CD4-positive, alpha-beta T cell (primary cell): Measurements from ENCODE around the gene ZBBX. TPM values are rescaled to one million over a fixed set of nuclear protein-coding genes. Genes with fewer than 3 reads are reported as not detected.

Experiments used
- ATAC-seq: fragments of 200-7000 bp; cut with Tn5 transposase; one replicate; pipeline ENCODE4 v1.10.0; 2022; ENCODE audit warnings: mild to moderate bottlenecking; ENCODE audit not compliant: poor library complexity
- CTCF ChIA-PET: fragments of 350-600 bp; sonication (Branson Sonifier 250); formaldehyde crosslinking; loops from one replicate; lab custom pipeline; 2021; ENCODE audit warnings: antibody characterized with exemption, inconsistent platforms; lab: Charles Lee
- POLR2A ChIA-PET: fragments of 350-600 bp; sonication (Branson Sonifier 250); formaldehyde crosslinking; loops from one replicate; lab custom pipeline; 2021; ENCODE audit warnings: antibody characterized with exemption, inconsistent platforms; lab: Charles Lee
- DNase-seq, 14 experiments: peaks; one replicate each; pipeline ENCODE4 v3.0.0-alpha.2; 2013 to 2020; ENCODE audit warnings: mixed read lengths in 2 of 14
- H3K27ac ChIP-seq, 2 donors: one replicate each; pipeline versions ENCODE4 v1.5.1 to v1.7.0; 2013; ENCODE audit warnings: low read length in 2 of 2, low read depth in 1 of 2, mild to moderate bottlenecking in 1 of 2
- H3K27me3 ChIP-seq, 2 experiments: 1 replicate in 1 of 2; 2 replicates in 1 of 2; pipeline versions ENCODE4 v1.6.1 to v1.7.0; 2013; ENCODE audit warnings: low read length in 2 of 2, control low read depth in 1 of 2, mild to moderate bottlenecking in 1 of 2, moderate library complexity in 1 of 2; ENCODE audit not compliant: insufficient read depth in 2 of 2, control insufficient read depth in 1 of 2
- H3K36me3 ChIP-seq: one replicate; pipeline ENCODE4 v1.6.1; 2013; ENCODE audit warnings: low read length, control low read depth; ENCODE audit not compliant: insufficient read depth
- H3K4me1 ChIP-seq: one replicate; pipeline ENCODE4 v1.6.1; 2013; ENCODE audit warnings: low read length, control low read depth; ENCODE audit not compliant: insufficient read depth
- H3K4me3 ChIP-seq: one replicate; pipeline ENCODE4 v1.5.1; 2013; ENCODE audit warnings: mild to moderate bottlenecking, low read length, moderate library complexity
- H3K9me3 ChIP-seq, 2 experiments: 1 replicate in 1 of 2; 2 replicates in 1 of 2; pipeline versions ENCODE4 v1.6.1 to v1.7.0; 2013; ENCODE audit warnings: low read length in 2 of 2, mild to moderate bottlenecking in 2 of 2, control low read depth in 1 of 2, moderate library complexity in 1 of 2; ENCODE audit not compliant: control insufficient read depth in 1 of 2, insufficient read depth in 1 of 2
- H3K27ac Mint-ChIP-seq: one replicate; pipeline ENCODE4 v1.8.0; 2020; ENCODE audit warnings: mixed read lengths
- H3K27me3 Mint-ChIP-seq: one replicate; pipeline ENCODE4 v1.8.0; 2021; ENCODE audit warnings: mixed read lengths
- H3K36me3 Mint-ChIP-seq: one replicate; pipeline ENCODE4 v1.8.0; 2021; ENCODE audit warnings: low read depth, mixed read lengths
- H3K4me1 Mint-ChIP-seq: one replicate; pipeline ENCODE4 v1.8.0; 2021; ENCODE audit warnings: low read depth, mixed read lengths
- H3K4me3 Mint-ChIP-seq: one replicate; pipeline ENCODE4 v1.8.0; 2020; ENCODE audit warnings: mild to moderate bottlenecking, mixed read lengths
- H3K9me3 Mint-ChIP-seq: one replicate; pipeline ENCODE4 v1.8.0; 2020; ENCODE audit warnings: mixed read lengths
- CTCF ChIP-seq: fragments of 200-600 bp; IDR thresholded peaks from one replicate; pipeline ENCODE4 v1.8.0; 2022; ENCODE audit warnings: antibody characterized with exemption, mild to moderate bottlenecking
- intact Hi-C, 2 experiments: fragments of 100-400 bp; cut with DNase I in 1 of 2; cut with micrococcal nuclease in 1 of 2; formaldehyde crosslinking; loops; one replicate each; pipeline versions ENCODE4 v1.15.1 to v1.9.0; 2023 to 2025; cut with DNase I, micrococcal nuclease
- total RNA-seq, 174 experiments: library from RNA in 2 of 174; stranded (reverse) in 2 of 174; gene quantifications; one replicate each; pipeline ENCODE4 v1.2.3 and lab custom pipeline; 2021 to 2026

Gene ZBBX
- total RNA-seq, 2 experiments from 2014 or later = not detected

DNA sequence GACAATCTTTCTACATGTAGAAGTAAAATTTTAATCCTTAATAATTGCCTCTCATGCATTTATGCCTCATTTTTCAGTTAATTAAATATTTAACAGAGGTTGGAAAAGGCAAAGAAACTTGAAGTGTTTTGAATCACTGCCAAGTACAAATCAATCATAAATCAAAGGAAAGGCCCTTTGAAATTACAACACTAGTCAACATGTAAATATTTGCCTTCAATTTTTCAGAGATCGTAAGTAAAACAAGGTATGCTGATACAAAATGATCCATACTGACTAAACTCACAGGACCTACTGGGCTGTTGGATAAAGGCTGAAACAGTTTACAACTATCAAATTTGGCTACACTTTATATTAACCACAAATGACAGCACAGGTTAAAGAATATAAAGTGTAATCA is 33.9 kb downstream of the ZBBX start:
- Mint-ChIP-seq H3K27me3 (peaks cover 16% of the 10 kb centered on the region), H3K27ac (no peak overlapping the region), H3K36me3 (no peaks in the 10 kb centered on the region), H3K4me1 (no peaks in the 10 kb centered on the region), H3K9me3 (no peaks in the 10 kb centered on the region), H3K4me3 (no peak overlapping the region)
- ATAC-seq (no peak), DNase-seq (no peak)
- Histone ChIP-seq H3K27ac (no peak overlapping the region), H3K9me3 (no peaks in the 10 kb centered on the region), H3K4me1 (no peaks in the 10 kb centered on the region), H3K4me3 (no peak overlapping the region), H3K27me3 (no peaks in the 10 kb centered on the region), H3K36me3 (no peaks in the 10 kb centered on the region)
- POLR2A ChIA-PET = no interaction called here
- CTCF ChIA-PET = no interaction called here
- TF ChIP-seq CTCF = no peak
- intact Hi-C loops = no loop called here

GRCh38 chr3:167330993-167331785 is 48.9 kb downstream of the ZBBX start:
- ChIA-PET POLR2A (no interaction called here), CTCF (no interaction called here)
- no peaks in the 10 kb centered on the region for H3K4me1 ChIP-seq
- no peak overlapping the region for H3K4me3 Mint-ChIP-seq
- no peaks in the 10 kb centered on the region for H3K9me3 ChIP-seq
- H3K27ac Mint-ChIP-seq = no peak overlapping the region
- no peak for ATAC-seq
- no peaks in the 10 kb centered on the region for H3K9me3 Mint-ChIP-seq
- no peak overlapping the region for H3K27ac ChIP-seq
- intact Hi-C loops = no loop called here
- no peak for DNase-seq
- H3K36me3 ChIP-seq = no peaks in the 10 kb centered on the region
- H3K36me3 Mint-ChIP-seq = no peaks in the 10 kb centered on the region
- H3K4me3 ChIP-seq = no peak overlapping the region
- H3K27me3 ChIP-seq = no peaks in the 10 kb centered on the region
- no peak for TF ChIP-seq CTCF
- H3K4me1 Mint-ChIP-seq = no peaks in the 10 kb centered on the region
- no peaks in the 10 kb centered on the region for H3K27me3 Mint-ChIP-seq

DNA sequence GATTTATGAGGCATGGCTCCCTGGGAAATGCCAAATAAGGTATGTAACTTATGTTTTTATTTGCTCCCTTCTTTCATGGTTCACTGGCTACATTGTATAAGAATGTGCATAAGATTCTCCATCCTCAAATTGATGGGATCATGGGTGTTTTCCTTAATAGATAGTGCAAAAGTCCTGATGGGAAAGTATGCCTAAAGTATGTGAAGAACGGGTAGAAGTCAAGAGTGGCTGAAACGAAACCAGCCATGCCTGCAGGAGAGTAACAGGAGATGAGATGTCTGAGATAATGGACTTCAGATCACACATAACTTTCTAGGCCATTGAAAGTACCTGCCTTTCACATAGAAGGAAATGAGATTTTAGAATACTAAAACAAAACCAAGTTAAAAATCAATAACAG is 56.5 kb downstream of the ZBBX start:
- H3K4me1 Mint-ChIP-seq = no peaks in the 10 kb centered on the region
- H3K36me3 Mint-ChIP-seq = no peaks in the 10 kb centered on the region
- no peak overlapping the region for H3K27ac ChIP-seq
- no peak overlapping the region for H3K27ac Mint-ChIP-seq
- no peaks in the 10 kb centered on the region for H3K4me1 ChIP-seq
- no peaks in the 10 kb centered on the region for H3K9me3 Mint-ChIP-seq
- H3K4me3 Mint-ChIP-seq = no peak overlapping the region
- ChIA-PET POLR2A (no interaction called here), CTCF (no interaction called here)
- no peak for DNase-seq
- ATAC-seq = no peak
- no peaks in the 10 kb centered on the region for H3K27me3 Mint-ChIP-seq
- intact Hi-C loops = no loop called here
- no peaks in the 10 kb centered on the region for H3K27me3 ChIP-seq
- H3K9me3 ChIP-seq = no peaks in the 10 kb centered on the region
- no peak overlapping the region for H3K4me3 ChIP-seq
- no peak for TF ChIP-seq CTCF
- no peaks in the 10 kb centered on the region for H3K36me3 ChIP-seq
